Neural progenitor cell (in vitro differentiated cells): ENCODE results near the gene CUL7.
"Not testable (repeated sequence)": the region's sequence is repeated elsewhere in the genome, so short reads cannot be mapped to it uniquely, and the experiment has no call there.

Experiments
- EZH2 ChIP-seq: fragments of 200-600 bp; sonication (generic); IDR thresholded peaks from 2 replicates; pipeline ENCODE4 v1.6.1; 2017; ENCODE audit warnings: antibody characterized with exemption, mild to moderate bottlenecking, moderate library complexity
- EZH2phosphoT487 ChIP-seq: fragments of 200-600 bp; sonication (generic); IDR thresholded peaks from 2 replicates; pipeline ENCODE4 v1.6.1; 2017; ENCODE audit warnings: antibody characterized with exemption
- TF ChIP-seq, protein P1 (sequence below): fragments of 200-600 bp; sonication (generic); IDR thresholded peaks from 2 replicates; pipeline ENCODE4 v1.5.1; 2017; ENCODE audit warnings: antibody characterized with exemption, mild to moderate bottlenecking

DNA sequence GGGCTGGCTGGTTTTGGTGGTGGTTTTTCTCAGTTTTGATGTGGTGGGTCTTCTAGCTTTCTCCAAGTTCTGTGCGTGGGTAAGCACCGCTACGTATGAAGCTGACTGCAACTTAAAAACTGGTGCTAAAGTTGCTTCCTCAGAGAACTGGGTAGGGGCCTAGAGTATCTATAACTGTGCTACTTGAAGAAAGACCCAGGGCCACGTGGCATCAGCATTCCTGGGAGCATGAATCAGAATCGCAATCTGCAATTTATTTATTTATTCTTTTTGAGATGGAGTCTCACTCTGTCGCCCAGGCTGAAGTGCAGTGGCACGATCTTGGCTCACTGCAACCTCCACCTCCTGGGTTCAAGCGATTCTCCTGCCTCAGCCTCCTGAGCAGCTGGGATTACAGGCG, 28.3 kb upstream of the CUL7 start:
- TF ChIP-seq, protein P1, sequence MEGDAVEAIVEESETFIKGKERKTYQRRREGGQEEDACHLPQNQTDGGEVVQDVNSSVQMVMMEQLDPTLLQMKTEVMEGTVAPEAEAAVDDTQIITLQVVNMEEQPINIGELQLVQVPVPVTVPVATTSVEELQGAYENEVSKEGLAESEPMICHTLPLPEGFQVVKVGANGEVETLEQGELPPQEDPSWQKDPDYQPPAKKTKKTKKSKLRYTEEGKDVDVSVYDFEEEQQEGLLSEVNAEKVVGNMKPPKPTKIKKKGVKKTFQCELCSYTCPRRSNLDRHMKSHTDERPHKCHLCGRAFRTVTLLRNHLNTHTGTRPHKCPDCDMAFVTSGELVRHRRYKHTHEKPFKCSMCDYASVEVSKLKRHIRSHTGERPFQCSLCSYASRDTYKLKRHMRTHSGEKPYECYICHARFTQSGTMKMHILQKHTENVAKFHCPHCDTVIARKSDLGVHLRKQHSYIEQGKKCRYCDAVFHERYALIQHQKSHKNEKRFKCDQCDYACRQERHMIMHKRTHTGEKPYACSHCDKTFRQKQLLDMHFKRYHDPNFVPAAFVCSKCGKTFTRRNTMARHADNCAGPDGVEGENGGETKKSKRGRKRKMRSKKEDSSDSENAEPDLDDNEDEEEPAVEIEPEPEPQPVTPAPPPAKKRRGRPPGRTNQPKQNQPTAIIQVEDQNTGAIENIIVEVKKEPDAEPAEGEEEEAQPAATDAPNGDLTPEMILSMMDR, result not testable (repeated sequence)
- not testable (repeated sequence) for TF ChIP-seq EZH2, EZH2phosphoT487
